ENCODE measurements around the gene TBR1. TPM values are rescaled to one million over a fixed set of nuclear protein-coding genes. Genes with fewer than 3 reads are reported as not detected.
A peak's percentile ranks its signal among the peaks of the same experiment; 100 is the strongest.

The TBR1 gene
- total RNA-seq, 1 donor = not detected

GRCh38 chr2:161423421-161424393 lies 7.6 kb downstream of the TBR1 start:
- no peak for DNase-seq (ENCODE audit: low read depth)
- no peak for TF ChIP-seq CTCF (IDR thresholded peaks at IDR 0.05; ENCODE audit: insufficient read depth, low read depth, low read length)
- peak overlapping the region; percentile 40 for H3K4me3 ChIP-seq (ENCODE audit: low read depth, low read length)

- H3K4me3 ChIP-seq (ENCODE audit: low read depth, low read length) = no peak overlapping the region
Measured at GRCh38 chr2:161424394-161424769, 8.3 kb downstream of the TBR1 start.

GRCh38 chr2:161424891-161425727 lies 9.0 kb downstream of the TBR1 start:
- no peak for TF ChIP-seq CTCF (IDR thresholded peaks at IDR 0.05; ENCODE audit: insufficient read depth, low read depth, low read length)
- DNase-seq (ENCODE audit: low read depth) = no peak
- no peak overlapping the region for H3K4me3 ChIP-seq (ENCODE audit: low read depth, low read length)

More at GRCh38 chr2:161424394-161424769, 8.3 kb downstream of the TBR1 start:
- no peak for DNase-seq (ENCODE audit: low read depth)
- TF ChIP-seq CTCF (IDR thresholded peaks at IDR 0.05; ENCODE audit: insufficient read depth, low read depth, low read length) = no peak

GRCh38 chr2:161425728-161426454 lies 9.8 kb downstream of the TBR1 start:
- TF ChIP-seq CTCF (IDR thresholded peaks at IDR 0.05; ENCODE audit: insufficient read depth, low read depth, low read length) = no peak
- H3K4me3 ChIP-seq (ENCODE audit: low read depth, low read length) = no peak overlapping the region
- no peak for DNase-seq (ENCODE audit: low read depth)

GRCh38 chr2:161426455-161426921 lies 10.4 kb downstream of the TBR1 start:
- no peak overlapping the region for H3K4me3 ChIP-seq (ENCODE audit: low read depth, low read length)
- peak; percentile 24 for DNase-seq (ENCODE audit: low read depth)
- peak; percentile 63 for TF ChIP-seq CTCF (IDR thresholded peaks at IDR 0.05; ENCODE audit: insufficient read depth, low read depth, low read length)

Data from fibroblast of villous mesenchyme (primary cell).